Activated T-helper 1 cell treated with anti-CD3 and anti-CD28 coated beads, Interleukin-12 subunit alpha, Interleukin-12 subunit beta, Interleukin-2, Interleukin-4 antibody, amounts not matched to agents 30 ng/mL and 10 ng/mL and 1 ng/mL, durations not matched to agents 14 hours and 24 hours and 36 hours (primary cell): ENCODE data around the gene TBC1D14. TPM values are rescaled to one million over a fixed set of nuclear protein-coding genes. Genes with fewer than 3 reads are reported as not detected.
A peak's percentile ranks its signal among the peaks of the same experiment; 100 is the strongest.

Source experiments
- DNase-seq: peaks from one replicate; pipeline ENCODE4 v3.0.0; 2021; ENCODE audit warnings: low spot score
- H3K27ac Mint-ChIP-seq: one replicate; pipeline ENCODE4 v1.8.0; 2021; ENCODE audit warnings: mild to moderate bottlenecking, mixed read lengths
- H3K27me3 Mint-ChIP-seq: one replicate; pipeline ENCODE4 v1.8.0; 2022; ENCODE audit warnings: mild to moderate bottlenecking, moderate library complexity, mixed read lengths; ENCODE audit not compliant: insufficient read depth
- H3K36me3 Mint-ChIP-seq: one replicate; pipeline ENCODE4 v1.8.0; 2021; ENCODE audit warnings: low read depth, mixed read lengths
- H3K4me1 Mint-ChIP-seq: one replicate; pipeline ENCODE4 v1.8.0; 2021; ENCODE audit warnings: low read depth, mixed read lengths
- H3K4me3 Mint-ChIP-seq: one replicate; pipeline ENCODE4 v1.8.0; 2021; ENCODE audit warnings: mild to moderate bottlenecking, moderate library complexity, mixed read lengths
- H3K9me3 Mint-ChIP-seq: one replicate; pipeline ENCODE4 v1.8.0; 2021; ENCODE audit warnings: mixed read lengths
- intact Hi-C: fragments of 100-400 bp; cut with micrococcal nuclease; formaldehyde crosslinking; loops from one replicate; pipeline ENCODE4 v1.15.1; 2024
- total RNA-seq: library from RNA; stranded (reverse); gene quantifications from 2 replicates; pipeline ENCODE4 v1.2.3, GENCODE V29; 2022

Gene TBC1D14
- total RNA-seq, 1 donor from 2014 or later, result 59.7 TPM

DNA sequence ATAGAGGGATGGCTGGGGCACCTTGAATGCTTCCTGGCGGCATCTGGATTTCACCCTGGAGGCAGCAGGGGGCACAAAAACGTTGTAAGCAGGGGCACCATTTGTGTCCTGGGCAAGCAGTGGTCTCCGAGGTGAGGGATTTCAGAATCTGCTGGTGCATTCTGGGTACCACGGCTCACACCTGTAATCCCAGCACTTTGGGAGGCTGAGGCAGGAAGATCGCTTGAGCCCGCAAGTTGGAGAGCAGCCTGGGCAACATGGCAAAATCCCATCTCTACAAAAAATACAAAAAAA is 16.8 kb upstream of the TBC1D14 start:
- Mint-ChIP-seq H3K36me3 (peaks cover 7% of the 10 kb centered on the region), H3K4me1 (peaks cover 36% of the 10 kb centered on the region), H3K9me3 (peaks cover 19% of the 10 kb centered on the region), H3K27ac (peak overlapping the region; percentile 78), H3K4me3 (no peak overlapping the region), H3K27me3 (no peaks in the 10 kb centered on the region)
- intact Hi-C loops, result loop anchor here (2.0 to 10.0 kb wide), 3 partner anchors 16 to 1072 kb away; partner anchors contain the start of gene TBC1D14
- DNase-seq, result no peak

DNA sequence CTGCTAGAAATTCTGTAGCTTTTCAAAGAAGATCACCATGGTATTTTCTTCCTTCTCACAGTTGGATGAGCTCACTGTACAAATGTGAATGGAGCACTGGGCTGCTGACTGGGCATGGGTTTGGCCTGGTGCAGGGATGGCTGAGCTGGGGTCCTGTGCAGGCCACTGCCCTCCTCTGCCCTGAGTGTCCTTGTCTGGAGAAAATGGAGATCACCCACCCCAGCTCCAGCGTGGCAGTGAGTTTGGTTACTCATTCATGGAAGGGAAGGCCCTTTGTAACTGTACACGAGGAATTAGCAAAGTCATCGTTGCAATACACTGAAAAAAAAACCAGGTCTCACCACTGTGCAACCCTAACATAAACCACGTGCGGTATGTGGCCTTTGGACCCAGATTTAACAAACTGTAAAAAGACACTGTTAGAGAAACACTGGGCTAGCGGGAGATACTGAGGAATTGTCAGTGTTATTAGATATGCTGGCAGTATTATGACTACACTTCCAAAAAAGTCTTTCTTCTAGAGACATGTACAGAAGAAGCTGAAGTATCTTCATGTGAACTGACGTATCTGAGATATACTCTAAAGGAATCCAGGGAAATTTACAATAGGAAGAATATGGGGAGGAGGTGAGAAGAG is 16.1 kb upstream of the TBC1D14 start:
- H3K4me3 Mint-ChIP-seq, result peak overlapping the region; percentile 0
- peaks cover 19% of the 10 kb centered on the region for H3K9me3 Mint-ChIP-seq
- peaks cover 7% of the 10 kb centered on the region for H3K36me3 Mint-ChIP-seq
- peaks cover 37% of the 10 kb centered on the region for H3K4me1 Mint-ChIP-seq
- H3K27me3 Mint-ChIP-seq, result no peaks in the 10 kb centered on the region
- DNase-seq, result no peak
- intact Hi-C loops, result loop anchor here (2.0 to 10.0 kb wide), 3 partner anchors 15 to 1071 kb away; partner anchors contain the start of gene TBC1D14
- peak overlapping the region; percentile 83 for H3K27ac Mint-ChIP-seq

DNA sequence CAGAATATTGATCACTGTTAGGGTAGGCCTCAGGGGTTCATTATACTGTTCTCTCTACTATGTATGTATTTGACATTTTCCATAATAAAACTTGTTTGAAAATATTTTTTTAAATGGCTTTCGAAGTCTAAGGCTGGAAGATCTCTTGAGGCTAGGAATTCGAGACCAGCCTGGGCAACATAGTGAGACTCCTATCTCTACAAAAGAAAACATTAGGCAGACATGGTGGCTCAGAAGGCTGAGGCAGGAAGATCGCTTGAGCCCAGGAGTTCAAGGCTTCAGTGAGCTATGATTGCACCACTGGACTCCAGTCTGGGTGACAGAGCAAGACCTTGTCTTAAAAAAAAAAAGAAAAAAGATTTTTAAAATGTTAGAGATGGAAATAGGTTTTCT is 15.5 kb upstream of the TBC1D14 start:
- peaks cover 8% of the 10 kb centered on the region for H3K36me3 Mint-ChIP-seq
- H3K4me1 Mint-ChIP-seq, result peaks cover 42% of the 10 kb centered on the region

DNA sequence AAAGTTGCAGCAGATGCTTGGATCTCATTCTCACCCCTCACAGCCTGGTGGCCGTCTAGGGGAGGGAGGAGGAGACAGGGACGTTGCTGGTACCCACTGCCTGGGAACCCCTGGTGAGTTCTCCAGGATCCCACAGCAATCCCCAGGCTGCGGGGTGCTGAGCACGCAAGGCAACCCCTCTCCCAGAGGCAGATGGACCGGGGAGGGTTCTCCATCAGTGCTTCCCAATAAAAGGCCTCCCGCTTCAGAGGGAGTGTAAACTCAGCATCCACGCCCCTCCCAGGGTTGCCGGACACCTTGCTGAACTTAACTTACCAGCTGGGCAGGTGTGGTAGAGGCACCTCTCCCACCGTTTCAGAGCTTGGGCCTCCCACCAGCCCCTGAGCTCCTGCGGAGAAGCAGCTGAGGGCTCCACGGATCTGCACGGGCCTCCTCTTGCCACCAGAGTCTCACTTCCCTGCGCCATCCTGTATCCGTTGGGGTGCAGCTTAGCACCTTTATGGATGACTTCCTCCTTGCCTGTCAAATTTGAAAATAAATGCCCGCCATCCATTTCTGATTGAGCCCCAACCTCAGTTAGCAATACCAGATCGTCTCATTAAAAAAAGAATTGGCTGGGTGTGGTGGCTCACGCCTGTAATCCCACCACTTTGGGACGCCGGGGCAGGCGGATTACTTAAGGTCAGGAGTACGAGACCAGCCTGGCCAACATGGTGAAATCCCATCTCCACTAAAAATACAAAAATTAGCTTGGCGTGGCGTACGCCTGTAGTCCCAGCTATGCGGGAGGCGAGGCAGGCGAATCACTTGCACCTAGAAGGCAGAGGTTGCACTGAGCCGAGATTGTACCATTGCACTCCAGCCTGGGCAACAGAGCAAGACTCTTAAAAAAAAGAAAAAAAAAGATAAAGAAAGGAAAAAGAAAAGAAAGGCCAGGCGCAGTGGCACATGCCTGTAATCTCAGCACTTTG is 14.8 kb upstream of the TBC1D14 start:
- peaks cover 49% of the 10 kb centered on the region for H3K4me1 Mint-ChIP-seq

More for the DNA sequence above, 15.5 kb upstream of the TBC1D14 start:
- DNase-seq, result no peak
- intact Hi-C loops, result loop anchor here (5.0 to 10.0 kb wide), 2 partner anchors 37 to 1071 kb away; no protein-coding TSS in a partner anchor
- Mint-ChIP-seq H3K27ac (no peak overlapping the region), H3K4me3 (no peak overlapping the region), H3K27me3 (no peaks in the 10 kb centered on the region), H3K9me3 (peaks cover 19% of the 10 kb centered on the region)

DNA sequence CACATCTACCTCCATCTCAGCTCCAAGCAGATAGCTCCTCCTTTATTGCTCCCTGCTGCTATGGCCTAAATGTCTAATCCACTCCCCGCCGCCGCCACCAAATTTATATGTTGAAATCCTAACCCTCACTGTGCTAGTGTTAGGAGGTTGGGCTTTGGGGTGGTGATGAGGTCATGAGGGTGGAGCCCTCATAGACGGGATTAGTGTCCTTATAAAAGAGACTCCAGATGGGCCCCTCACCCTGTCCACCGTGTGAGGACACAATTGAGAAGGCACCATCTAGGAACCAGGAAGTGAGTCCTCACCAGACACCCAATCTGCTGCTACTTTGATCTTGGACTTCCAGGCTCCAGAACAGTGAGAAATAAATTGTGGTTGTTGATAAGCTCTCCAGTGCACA is 13.6 kb upstream of the TBC1D14 start:
- H3K4me1 Mint-ChIP-seq, result peaks cover 61% of the 10 kb centered on the region
- H3K27ac Mint-ChIP-seq, result no peak overlapping the region
- H3K4me3 Mint-ChIP-seq, result no peak overlapping the region
- intact Hi-C loops, result loop anchor here (10.0 kb wide), 1 partner anchor 1069 kb away; no protein-coding TSS in a partner anchor
- no peak for DNase-seq
- peaks cover 8% of the 10 kb centered on the region for H3K36me3 Mint-ChIP-seq
- H3K9me3 Mint-ChIP-seq, result peaks cover 10% of the 10 kb centered on the region
- H3K27me3 Mint-ChIP-seq, result no peaks in the 10 kb centered on the region

More for the DNA sequence above, 14.8 kb upstream of the TBC1D14 start:
- Mint-ChIP-seq H3K27ac (no peak overlapping the region), H3K36me3 (peaks cover 8% of the 10 kb centered on the region), H3K9me3 (peaks cover 19% of the 10 kb centered on the region), H3K4me3 (no peak overlapping the region), H3K27me3 (no peaks in the 10 kb centered on the region)
- DNase-seq, result no peak
- intact Hi-C loops, result loop anchor here (5.0 to 10.0 kb wide), 2 partner anchors 38 to 1070 kb away; no protein-coding TSS in a partner anchor

DNA sequence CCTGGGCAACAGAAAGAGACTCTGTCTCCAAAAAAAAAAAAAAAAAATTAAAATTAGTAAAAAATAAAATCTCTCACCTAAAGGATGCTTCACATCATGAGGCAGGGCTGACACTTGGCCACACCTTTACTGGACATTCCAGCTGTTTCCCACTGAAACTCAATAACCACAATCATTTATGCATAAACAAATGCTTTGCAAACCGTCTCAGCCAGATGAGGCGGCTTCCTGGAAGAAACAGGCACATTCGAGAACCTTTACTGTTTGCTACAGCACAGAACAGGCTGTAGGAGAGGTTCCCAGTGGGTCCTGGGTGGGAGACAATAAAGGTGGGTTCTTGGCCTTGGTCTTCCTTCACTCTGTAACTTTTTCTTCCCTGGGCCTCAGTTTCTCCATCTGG is 10.9 kb upstream of the TBC1D14 start:
- no peaks in the 10 kb centered on the region for H3K27me3 Mint-ChIP-seq
- peaks cover 10% of the 10 kb centered on the region for H3K9me3 Mint-ChIP-seq
- intact Hi-C loops, result loop anchor here (1.0 to 10.0 kb wide), 6 partner anchors 11 to 1066 kb away; partner anchors contain the start of genes GRPEL1 and TBC1D14
- peaks cover 49% of the 10 kb centered on the region for H3K4me1 Mint-ChIP-seq
- peak overlapping the region; percentile 97 for H3K27ac Mint-ChIP-seq
- H3K36me3 Mint-ChIP-seq, result peaks cover 3% of the 10 kb centered on the region
- H3K4me3 Mint-ChIP-seq, result peak overlapping the region; percentile 72
- no peak for DNase-seq

DNA sequence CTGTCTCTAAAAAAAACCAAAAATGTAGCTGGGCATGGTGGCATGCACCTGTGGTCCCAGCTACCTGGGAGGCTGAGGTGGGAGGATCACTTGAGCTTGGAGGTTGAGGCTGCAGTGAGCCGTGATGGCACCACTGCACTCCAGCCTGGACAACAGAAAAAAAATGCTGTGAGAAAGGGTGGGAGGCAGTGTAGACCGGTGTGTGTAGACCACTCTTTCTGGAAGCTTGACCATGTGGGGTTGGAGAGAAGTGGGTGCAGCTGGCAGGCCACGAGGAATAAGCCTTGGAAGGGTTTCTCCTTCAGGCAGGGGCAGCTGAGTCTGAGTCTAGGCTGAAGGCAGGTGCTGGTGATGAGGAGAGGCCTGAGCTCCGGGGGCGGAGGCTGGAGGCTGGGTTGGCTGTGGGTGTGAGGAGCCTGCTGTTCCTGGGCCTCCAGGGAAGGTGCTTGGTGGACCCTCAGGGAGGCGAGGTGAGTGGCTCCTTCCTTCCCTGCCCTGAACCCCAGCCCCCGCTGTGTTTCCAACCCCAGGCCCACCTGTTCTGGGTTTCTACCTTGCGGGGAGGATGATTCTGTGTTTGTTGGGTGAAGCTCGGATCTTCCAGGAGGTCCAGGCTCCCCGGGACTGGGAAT is 9.3 kb upstream of the TBC1D14 start:
- no peaks in the 10 kb centered on the region for H3K27me3 Mint-ChIP-seq
- peak overlapping the region; percentile 97 for H3K27ac Mint-ChIP-seq
- peaks cover 2% of the 10 kb centered on the region for H3K36me3 Mint-ChIP-seq
- intact Hi-C loops, result loop anchor here (10.0 kb wide), 1 partner anchor 715 kb away; no protein-coding TSS in a partner anchor
- peak overlapping the region; percentile 72 for H3K4me3 Mint-ChIP-seq
- peaks cover 10% of the 10 kb centered on the region for H3K9me3 Mint-ChIP-seq
- DNase-seq, result no peak
- H3K4me1 Mint-ChIP-seq, result peaks cover 59% of the 10 kb centered on the region

DNA sequence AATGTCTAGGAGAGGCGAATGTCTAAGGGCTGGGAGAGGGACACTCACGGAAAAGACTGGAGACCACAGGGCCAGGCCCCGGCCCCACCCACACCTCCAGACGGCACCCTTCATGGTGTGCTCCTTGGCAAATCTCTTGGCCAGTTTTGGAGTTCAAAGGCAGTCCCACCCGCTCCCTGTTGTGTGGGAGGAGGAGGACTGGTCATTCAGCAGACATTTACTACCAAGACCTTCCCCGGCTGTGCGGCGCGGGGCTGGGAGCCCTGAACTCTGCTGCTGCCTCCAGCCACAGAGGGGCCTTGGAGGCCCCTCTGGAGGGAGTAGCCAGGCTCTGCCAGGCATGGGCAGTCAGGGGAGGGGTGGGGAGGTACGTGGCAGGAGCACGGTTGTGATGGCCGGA is 8.7 kb upstream of the TBC1D14 start:
- H3K27me3 Mint-ChIP-seq, result no peaks in the 10 kb centered on the region
- peaks cover 2% of the 10 kb centered on the region for H3K36me3 Mint-ChIP-seq
- H3K27ac Mint-ChIP-seq, result peak overlapping the region; percentile 97
- intact Hi-C loops, result loop anchor here (10.0 kb wide), 1 partner anchor 716 kb away; no protein-coding TSS in a partner anchor
- H3K9me3 Mint-ChIP-seq, result peaks cover 8% of the 10 kb centered on the region
- peak overlapping the region; percentile 72 for H3K4me3 Mint-ChIP-seq
- peaks cover 66% of the 10 kb centered on the region for H3K4me1 Mint-ChIP-seq
- no peak for DNase-seq

DNA sequence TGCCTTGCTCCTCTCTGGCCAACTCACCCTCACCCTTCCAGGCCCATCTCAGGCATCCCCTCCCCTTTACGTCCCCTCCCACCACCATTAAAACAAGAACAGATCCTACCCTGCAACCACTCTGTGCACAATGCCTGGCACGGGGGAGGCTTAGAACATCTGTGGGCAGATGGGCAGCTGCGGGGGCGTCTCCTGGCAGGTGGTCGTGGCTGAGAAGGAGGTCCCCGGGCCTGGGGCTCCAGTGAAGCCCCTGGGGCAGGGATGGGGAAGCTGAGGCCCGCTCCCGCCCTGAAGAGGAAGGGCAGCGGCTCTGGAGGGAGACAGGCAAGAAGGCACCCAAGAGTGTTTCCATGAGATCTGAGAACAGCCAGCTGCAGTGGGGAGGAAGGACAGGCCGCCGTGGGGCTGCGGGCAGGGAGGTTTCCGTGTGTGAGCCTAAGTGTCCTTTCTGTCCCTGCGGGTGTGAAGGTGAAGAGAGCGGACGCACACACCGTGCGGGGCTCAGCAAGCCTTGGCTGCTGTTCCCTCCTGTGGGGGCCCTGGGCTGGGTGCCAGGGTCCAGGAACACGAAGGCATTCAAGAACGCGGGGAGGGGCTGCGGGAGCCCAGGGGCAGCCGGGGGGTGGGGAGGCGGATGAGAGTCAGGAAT is 7.8 kb upstream of the TBC1D14 start:
- intact Hi-C loops, result loop anchor here (10.0 kb wide), 1 partner anchor 717 kb away; no protein-coding TSS in a partner anchor
- H3K4me3 Mint-ChIP-seq, result peak overlapping the region; percentile 30
- peaks cover 61% of the 10 kb centered on the region for H3K4me1 Mint-ChIP-seq
- peaks cover 2% of the 10 kb centered on the region for H3K36me3 Mint-ChIP-seq
- no peak for DNase-seq
- peaks cover under 1% of the 10 kb centered on the region for H3K9me3 Mint-ChIP-seq
- H3K27ac Mint-ChIP-seq, result peak overlapping the region; percentile 78
- no peaks in the 10 kb centered on the region for H3K27me3 Mint-ChIP-seq

DNA sequence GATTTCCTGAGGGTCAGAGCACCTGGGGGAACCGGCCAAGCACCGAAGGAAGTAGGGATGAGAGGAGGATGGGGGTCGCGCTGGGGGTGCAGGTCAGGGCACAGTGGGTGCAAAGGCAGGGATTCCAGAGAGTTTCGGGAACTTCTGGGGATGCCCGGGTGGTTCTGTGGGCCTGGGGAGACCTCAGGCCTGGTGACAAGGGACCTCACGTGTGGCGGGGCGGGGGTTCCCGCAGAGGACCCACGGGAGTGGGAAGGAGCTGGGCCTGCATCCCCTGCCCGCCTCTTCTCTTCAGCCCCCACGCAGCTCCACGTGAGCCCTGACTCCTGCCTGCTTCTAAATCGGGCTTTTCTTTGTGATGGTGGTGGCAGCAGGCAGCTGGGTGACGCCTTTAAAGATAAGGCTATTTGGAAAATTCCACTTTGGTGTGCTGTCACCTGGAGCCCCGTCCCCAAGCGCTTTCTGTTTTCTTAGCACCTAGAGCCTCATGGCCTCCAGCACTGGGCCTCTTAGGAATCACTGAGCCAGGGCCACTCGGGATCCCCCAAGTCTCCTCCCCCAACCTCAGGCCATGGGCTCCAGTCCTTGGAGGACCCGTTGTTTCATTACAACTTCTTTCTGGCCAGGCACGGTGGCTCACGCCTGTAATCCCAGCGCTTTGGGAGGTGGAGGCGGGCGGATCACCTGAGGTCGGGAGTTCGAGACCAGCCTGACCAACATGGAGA is 7.1 kb upstream of the TBC1D14 start:
- Mint-ChIP-seq H3K4me1 (peaks cover 65% of the 10 kb centered on the region), H3K36me3 (peaks cover 2% of the 10 kb centered on the region), H3K27me3 (no peaks in the 10 kb centered on the region), H3K4me3 (no peak overlapping the region), H3K27ac (peak overlapping the region; percentile 40), H3K9me3 (no peaks in the 10 kb centered on the region)
- DNase-seq, result no peak
- intact Hi-C loops, result loop anchor here (10.0 kb wide), 1 partner anchor 718 kb away; no protein-coding TSS in a partner anchor

DNA sequence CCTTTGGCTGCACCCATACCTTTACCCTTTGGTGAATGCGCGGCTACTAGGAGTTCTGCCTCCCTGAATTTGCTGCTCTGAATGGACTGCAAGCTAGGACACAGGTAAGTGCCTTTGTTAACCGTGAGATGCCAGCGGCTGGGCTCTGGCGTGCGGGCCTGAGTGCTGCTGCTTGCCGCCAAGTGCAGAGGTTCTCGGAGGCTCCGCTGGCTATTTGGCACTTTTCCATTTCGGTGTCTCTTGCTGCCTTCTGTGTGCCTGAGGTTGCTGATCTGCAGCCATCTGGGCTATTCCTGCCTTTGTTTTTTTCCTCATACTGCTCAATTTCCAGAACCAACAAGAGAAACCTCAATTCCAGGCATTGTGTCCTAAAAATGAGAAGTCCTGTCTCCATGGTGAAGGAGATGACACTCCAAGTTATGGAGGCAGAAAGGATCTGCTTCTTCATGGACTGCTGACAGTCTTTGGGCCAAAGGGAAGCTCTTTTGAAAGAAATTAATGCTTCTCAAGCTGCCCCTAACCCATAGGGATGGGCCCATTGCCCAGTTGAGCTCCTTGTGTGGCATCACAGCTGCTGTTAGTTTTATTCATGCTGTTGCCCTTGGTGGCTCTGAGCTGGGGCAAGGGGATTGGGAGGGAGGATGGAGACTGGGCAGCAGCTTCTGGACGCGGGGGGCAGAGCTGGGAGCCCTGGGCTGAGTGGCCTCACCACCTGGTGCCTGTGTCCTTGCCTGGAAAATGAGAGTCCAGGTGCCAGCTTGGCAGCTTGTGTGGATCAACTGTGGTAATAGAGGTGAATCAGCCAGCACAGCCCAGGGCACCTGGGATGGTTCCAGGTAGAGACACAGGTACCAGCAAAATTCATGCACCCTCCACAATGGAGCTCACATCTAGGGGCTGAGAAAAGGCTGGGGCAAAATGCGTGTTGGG is 3.8 kb upstream of the TBC1D14 start:
- Mint-ChIP-seq H3K4me3 (peak overlapping the region; percentile 7), H3K36me3 (no peaks in the 10 kb centered on the region), H3K9me3 (no peaks in the 10 kb centered on the region), H3K4me1 (peaks cover 61% of the 10 kb centered on the region), H3K27ac (no peak overlapping the region), H3K27me3 (no peaks in the 10 kb centered on the region)
- intact Hi-C loops, result loop anchor here (10.0 kb wide), 1 partner anchor 721 kb away; no protein-coding TSS in a partner anchor
- DNase-seq, result no peak
